Measurements from ENCODE around the gene PPIA. TPM values are rescaled to one million over a fixed set of nuclear protein-coding genes. Genes with fewer than 3 reads are reported as not detected.

PPIA gene
- total RNA-seq, 3 donors from 2014 or later (not counting 1 experiment from before 2014, with no cell fraction given) = 701 to 727 (median 718) TPM

- no peaks in the 10 kb centered on the region for H3K36me3 Mint-ChIP-seq
- Histone ChIP-seq H3K27ac (ENCODE audit: low read length) (peak overlapping the region; percentile 64), H3K9me3 (ENCODE audit: control insufficient read depth, insufficient read depth, low read length) (no peaks in the 10 kb centered on the region), H3K4me3 (ENCODE audit: low read length) (no peak overlapping the region), H3K27me3 (ENCODE audit: control insufficient read depth, insufficient read depth, low read length) (no peaks in the 10 kb centered on the region), H3K4me1 (ENCODE audit: control insufficient read depth, insufficient read depth, low read length) (peaks cover 44% of the 10 kb centered on the region), H3K36me3 (ENCODE audit: control insufficient read depth, insufficient read depth, low read length) (no peaks in the 10 kb centered on the region)
- H3K27ac Mint-ChIP-seq = peak overlapping the region; percentile 85 to 96
- DNase-seq = peak in 1 of 2 donors; percentile 22
- TF ChIP-seq CTCF (IDR thresholded peaks at IDR 0.05) = no peak
- no peaks in the 10 kb centered on the region for H3K27me3 Mint-ChIP-seq (ENCODE audit: low read depth in 2 of 2)
- peaks cover 37 to 55% of the 10 kb centered on the region in 2 donors for H3K4me1 Mint-ChIP-seq
- 92% methylated on average over 2 of the region's 2 CpGs for WGBS (ENCODE audit: insufficient coverage)
- ATAC-seq = no peak
- intact Hi-C loops (cut with micrococcal nuclease) = loop anchor here (5.0 to 10.0 kb wide), 3 partner anchors 97 to 168 kb away; partner anchors contain the start of genes H2AZ2 and TMED4
- H3K4me3 Mint-ChIP-seq = peak overlapping the region; percentile 94
- H3K9me3 Mint-ChIP-seq = no peaks in the 10 kb centered on the region
Measured at GRCh38 chr7:44749992-44750391, 46.5 kb upstream of the PPIA start.

DNA sequence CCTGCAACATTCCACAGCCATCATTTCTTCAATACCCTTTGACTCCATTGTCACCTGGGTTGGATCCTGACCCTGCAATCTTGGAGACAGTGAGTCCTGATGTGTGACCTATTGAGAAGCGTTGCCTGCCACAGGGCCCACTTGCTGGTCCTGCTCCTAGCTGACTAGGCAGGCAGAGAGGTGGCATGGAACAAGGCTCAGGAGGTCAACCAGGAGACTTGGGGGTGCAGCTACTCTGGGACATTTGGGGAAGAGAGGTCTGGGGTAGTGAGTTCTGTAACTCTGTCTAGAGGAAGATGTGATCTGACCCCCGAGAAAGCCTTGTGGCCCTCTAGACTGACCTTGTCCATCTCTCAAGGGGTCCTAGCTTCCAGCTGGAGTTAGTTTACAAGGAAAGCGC lies 46.1 kb upstream of the PPIA start:
- intact Hi-C loops (cut with micrococcal nuclease) = no loop called here
- ATAC-seq (no peak), DNase-seq (peak in 1 of 2 donors; percentile 32)
- H3K9me3 Mint-ChIP-seq = no peaks in the 10 kb centered on the region
- H3K27me3 ChIP-seq (ENCODE audit: control insufficient read depth, insufficient read depth, low read length) = no peaks in the 10 kb centered on the region
- no peaks in the 10 kb centered on the region for H3K36me3 Mint-ChIP-seq
- no peak for TF ChIP-seq CTCF (IDR thresholded peaks at IDR 0.05)
- no peak overlapping the region for H3K4me3 ChIP-seq (ENCODE audit: low read length)
- H3K4me3 Mint-ChIP-seq = peak overlapping the region; percentile 94
- peaks cover 49% of the 10 kb centered on the region for H3K4me1 ChIP-seq (ENCODE audit: control insufficient read depth, insufficient read depth, low read length)
- no peaks in the 10 kb centered on the region for H3K36me3 ChIP-seq (ENCODE audit: control insufficient read depth, insufficient read depth, low read length)
- no peaks in the 10 kb centered on the region for H3K9me3 ChIP-seq (ENCODE audit: control insufficient read depth, insufficient read depth, low read length)
- H3K27ac Mint-ChIP-seq = peak overlapping the region; percentile 85 to 96
- H3K27ac ChIP-seq (ENCODE audit: low read length) = peak overlapping the region; percentile 64
- peaks cover 37 to 60% of the 10 kb centered on the region in 2 donors for H3K4me1 Mint-ChIP-seq
- H3K27me3 Mint-ChIP-seq (ENCODE audit: low read depth in 2 of 2) = no peaks in the 10 kb centered on the region
- 86% methylated on average over 3 of the region's 3 CpGs for WGBS (ENCODE audit: insufficient coverage)

DNA sequence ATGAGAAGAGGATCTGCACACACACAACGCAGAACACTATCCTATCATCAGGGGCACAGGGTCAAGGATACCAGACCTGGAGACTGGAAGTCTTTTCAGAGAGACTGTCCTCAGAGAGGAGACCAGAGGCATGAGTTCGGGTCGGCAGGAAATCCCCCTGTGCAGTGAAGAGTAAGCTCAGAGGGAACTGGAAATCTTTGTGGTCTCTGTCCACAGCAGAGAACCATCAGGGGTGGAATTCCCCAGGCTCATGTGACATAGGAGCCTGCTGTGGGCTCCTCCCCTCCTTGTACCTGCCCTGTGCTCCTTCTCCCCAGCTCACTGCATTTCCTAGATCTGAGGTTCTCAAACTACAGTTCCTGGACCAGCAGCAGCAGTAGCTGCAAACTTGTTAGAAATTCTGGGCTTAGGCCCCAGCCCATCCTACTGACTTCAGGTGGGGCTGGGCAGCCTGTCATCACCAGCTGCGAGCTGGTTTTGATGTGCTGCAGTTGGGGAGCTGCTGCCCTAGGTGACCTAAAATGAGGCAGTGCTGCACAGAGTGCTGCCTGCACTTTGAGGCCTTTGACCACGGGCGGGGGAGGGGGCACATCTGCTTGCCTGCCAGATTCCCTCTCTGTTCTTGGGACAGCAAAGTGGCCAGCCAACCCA lies 45.4 kb upstream of the PPIA start:
- Histone ChIP-seq H3K9me3 (ENCODE audit: control insufficient read depth, insufficient read depth, low read length) (no peaks in the 10 kb centered on the region), H3K27me3 (ENCODE audit: control insufficient read depth, insufficient read depth, low read length) (no peaks in the 10 kb centered on the region), H3K36me3 (ENCODE audit: control insufficient read depth, insufficient read depth, low read length) (no peaks in the 10 kb centered on the region), H3K4me3 (ENCODE audit: low read length) (no peak overlapping the region), H3K4me1 (ENCODE audit: control insufficient read depth, insufficient read depth, low read length) (peaks cover 54% of the 10 kb centered on the region), H3K27ac (ENCODE audit: low read length) (peak overlapping the region; percentile 64)
- 32% methylated on average over 6 of the region's 6 CpGs for WGBS (ENCODE audit: insufficient coverage)
- Mint-ChIP-seq H3K36me3 (no peaks in the 10 kb centered on the region), H3K4me3 (no peak overlapping the region), H3K27ac (peak overlapping the region; percentile 85 to 96), H3K9me3 (no peaks in the 10 kb centered on the region), H3K4me1 (peaks cover 37 to 60% of the 10 kb centered on the region in 2 donors), H3K27me3 (ENCODE audit: low read depth in 2 of 2) (no peaks in the 10 kb centered on the region)
- intact Hi-C loops (cut with micrococcal nuclease) = no loop called here
- no peak for TF ChIP-seq CTCF (IDR thresholded peaks at IDR 0.05)
- ATAC-seq = peak; percentile 15 to 30 (median 18)
- DNase-seq = peak in 1 of 2 donors; percentile 90

All from natural killer cell (primary cell).